ENCODE data around the gene TMEM63C.

The TMEM63C gene

GRCh38 chr14:77230914-77231313 is 49.3 kb downstream of the TMEM63C start:
- ChIA-PET POLR2A (no interaction called here), CTCF (no interaction called here)
- no peak for DNase-seq (ENCODE audit: low read depth, low spot score)
- TF ChIP-seq CTCF (IDR thresholded peaks at IDR 0.05; ENCODE audit: insufficient read depth, low read length, missing control alignments), result no peak
- H3K4me3 ChIP-seq (ENCODE audit: low read depth, low read length), result no peak overlapping the region

GRCh38 chr14:77231721-77232120 is 50.1 kb downstream of the TMEM63C start:
- no peak for TF ChIP-seq CTCF (IDR thresholded peaks at IDR 0.05; ENCODE audit: insufficient read depth, low read length, missing control alignments)
- DNase-seq (ENCODE audit: low read depth, low spot score), result no peak
- no peak overlapping the region for H3K4me3 ChIP-seq (ENCODE audit: low read depth, low read length)
- CTCF ChIA-PET, result no interaction called here
- POLR2A ChIA-PET, result no interaction called here

DNA sequence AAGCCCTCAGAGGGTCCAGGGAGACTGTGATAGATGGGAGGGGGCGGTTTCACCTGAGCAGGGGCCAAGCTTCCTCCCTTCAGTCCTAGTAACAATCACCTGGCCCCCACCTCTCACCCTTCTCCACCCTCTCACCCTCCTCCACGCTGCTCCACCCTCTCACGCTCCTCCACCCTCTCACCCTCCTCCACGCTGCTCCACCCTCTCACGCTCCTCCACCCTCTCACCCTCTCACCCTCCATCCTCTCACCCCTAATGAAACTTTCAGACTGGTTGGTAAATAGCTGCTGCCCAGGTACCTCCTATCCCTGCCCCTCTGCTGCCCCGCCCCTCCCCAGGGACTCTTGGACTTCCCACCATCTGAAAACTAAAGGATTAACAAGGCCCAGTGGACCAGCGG is 55.2 kb downstream of the TMEM63C start:
- POLR2A ChIA-PET, result no interaction called here
- CTCF ChIA-PET, result interaction anchor here (1.1 kb wide), 1 partner anchor 79 kb away, joined by 4 read pairs; no protein-coding TSS in a partner anchor
- H3K4me3 ChIP-seq (ENCODE audit: low read depth, low read length), result no peak overlapping the region
- TF ChIP-seq CTCF (IDR thresholded peaks at IDR 0.05; ENCODE audit: insufficient read depth, low read length, missing control alignments), result no peak
- DNase-seq (ENCODE audit: low read depth, low spot score), result no peak

- POLR2A ChIA-PET, result no interaction called here
These were observed 56.8 kb downstream of the TMEM63C start for GRCh38 chr14:77238356-77238755.

GRCh38 chr14:77238996-77239395 is 57.4 kb downstream of the TMEM63C start:
- POLR2A ChIA-PET, result no interaction called here
- no peak overlapping the region for H3K4me3 ChIP-seq (ENCODE audit: low read depth, low read length)
- CTCF ChIA-PET, result no interaction called here
- no peak for TF ChIP-seq CTCF (IDR thresholded peaks at IDR 0.05; ENCODE audit: insufficient read depth, low read length, missing control alignments)
- DNase-seq (ENCODE audit: low read depth, low spot score), result no peak

More at GRCh38 chr14:77238356-77238755, 56.8 kb downstream of the TMEM63C start:
- CTCF ChIA-PET, result no interaction called here
- TF ChIP-seq CTCF (IDR thresholded peaks at IDR 0.05; ENCODE audit: insufficient read depth, low read length, missing control alignments), result no peak
- no peak overlapping the region for H3K4me3 ChIP-seq (ENCODE audit: low read depth, low read length)
- no peak for DNase-seq (ENCODE audit: low read depth, low spot score)

- H3K4me3 ChIP-seq (ENCODE audit: low read depth, low read length), result no peak overlapping the region
- ChIA-PET POLR2A (no interaction called here), CTCF (no interaction called here)
- TF ChIP-seq CTCF (IDR thresholded peaks at IDR 0.05; ENCODE audit: insufficient read depth, low read length, missing control alignments), result no peak
- DNase-seq (ENCODE audit: low read depth, low spot score), result no peak
These were observed 57.8 kb downstream of the TMEM63C start for GRCh38 chr14:77239412-77239811.

Measured in AG04449 (cell line).